SU-DHL-6 (cell line): ENCODE results near the gene ACLY.
"Not testable (repeated sequence)": the region's sequence is repeated elsewhere in the genome, so short reads cannot be mapped to it uniquely, and the experiment has no call there.

Experiments used
- H2AFZ ChIP-seq: fragments of 200-600 bp; sonication (generic); 2 replicates; pipeline ENCODE4 v1.6.1; 2014; ENCODE audit warnings: low read depth, mild to moderate bottlenecking, moderate library complexity, mixed read lengths, antibody characterized with exemption, low read length; ENCODE audit not compliant: severe bottlenecking
- H3F3A ChIP-seq: fragments of 200-600 bp; shearing (Covaris generic); 2 replicates; pipeline ENCODE4 v1.6.0; 2016; ENCODE audit warnings: antibody characterized with exemption, mild to moderate bottlenecking; ENCODE audit not compliant: insufficient read depth
- H3K27ac ChIP-seq: fragments of 200-600 bp; sonication (generic); 2 replicates; pipeline ENCODE4 v1.5.1; 2016; ENCODE audit warnings: low read depth, mild to moderate bottlenecking, low read length, moderate library complexity, mixed read lengths
- H3K27me3 ChIP-seq: fragments of 200-600 bp; sonication (generic), shearing (Covaris generic); 2 replicates; pipeline ENCODE4 v1.6.0; 2014; ENCODE audit warnings: mild to moderate bottlenecking, low read length
- H3K36me3 ChIP-seq: fragments of 200-600 bp; sonication (generic); 2 replicates; pipeline ENCODE4 v1.6.1; 2014; ENCODE audit warnings: mild to moderate bottlenecking, low read length, mixed read lengths
- H3K4me2 ChIP-seq: fragments of 300-600, 200-600 bp; shearing (Covaris generic), sonication (generic); 2 replicates; pipeline ENCODE4 v1.6.0; 2014; ENCODE audit warnings: low read length, low read depth, mild to moderate bottlenecking; ENCODE audit not compliant: poor library complexity, severe bottlenecking
- H3K4me3 ChIP-seq: fragments of 200-600 bp; sonication (generic); 2 replicates; pipeline ENCODE4 v1.5.1; 2014; ENCODE audit warnings: antibody characterized with exemption, low read length, mild to moderate bottlenecking, mixed read lengths; ENCODE audit not compliant: insufficient read depth, poor library complexity, severe bottlenecking
- H3K79me2 ChIP-seq: fragments of 200-600 bp; sonication (generic); 2 replicates; pipeline ENCODE4 v1.6.1; 2014; ENCODE audit warnings: mild to moderate bottlenecking, low read length, moderate library complexity; ENCODE audit not compliant: insufficient read depth
- H3K9ac ChIP-seq: fragments of 200-600 bp; sonication (generic); 2 replicates; pipeline ENCODE4 v1.7.0; 2014; ENCODE audit warnings: mild to moderate bottlenecking, low read length
- H3K9me2 ChIP-seq: fragments of 200-600 bp; sonication (generic); replicated peaks from 2 replicates; pipeline ENCODE4 v1.6.1; 2014; ENCODE audit warnings: low read length; ENCODE audit not compliant: insufficient read depth
- H3K9me3 ChIP-seq: fragments of 200-600 bp; sonication (generic); 2 replicates; pipeline ENCODE4 v1.6.1; 2014; ENCODE audit warnings: low read length, mixed read lengths; ENCODE audit not compliant: insufficient read depth
- H4K20me1 ChIP-seq: fragments of 200-600 bp; sonication (generic); 2 replicates; pipeline ENCODE4 v1.6.1; 2014; ENCODE audit warnings: low read depth, mild to moderate bottlenecking, antibody characterized with exemption, low read length, moderate library complexity, mixed read lengths
- EZH2phosphoT487 ChIP-seq: fragments of 200-600 bp; sonication (generic), shearing (Covaris generic); conservative IDR thresholded peaks from 2 replicates; pipeline ENCODE4 v1.6.1; 2018; ENCODE audit warnings: mild to moderate bottlenecking, antibody characterized with exemption, low read length, moderate library complexity, mixed read lengths
- TF ChIP-seq, protein P1 (sequence below): fragments of 200-600 bp; sonication (generic); IDR thresholded peaks from one replicate; pipeline ENCODE4 v1.5.1; 2017; ENCODE audit warnings: antibody characterized with exemption, mild to moderate bottlenecking, low read length, moderate library complexity; ENCODE audit not compliant: insufficient read depth, poor library complexity, severe bottlenecking

ACLY gene

DNA sequence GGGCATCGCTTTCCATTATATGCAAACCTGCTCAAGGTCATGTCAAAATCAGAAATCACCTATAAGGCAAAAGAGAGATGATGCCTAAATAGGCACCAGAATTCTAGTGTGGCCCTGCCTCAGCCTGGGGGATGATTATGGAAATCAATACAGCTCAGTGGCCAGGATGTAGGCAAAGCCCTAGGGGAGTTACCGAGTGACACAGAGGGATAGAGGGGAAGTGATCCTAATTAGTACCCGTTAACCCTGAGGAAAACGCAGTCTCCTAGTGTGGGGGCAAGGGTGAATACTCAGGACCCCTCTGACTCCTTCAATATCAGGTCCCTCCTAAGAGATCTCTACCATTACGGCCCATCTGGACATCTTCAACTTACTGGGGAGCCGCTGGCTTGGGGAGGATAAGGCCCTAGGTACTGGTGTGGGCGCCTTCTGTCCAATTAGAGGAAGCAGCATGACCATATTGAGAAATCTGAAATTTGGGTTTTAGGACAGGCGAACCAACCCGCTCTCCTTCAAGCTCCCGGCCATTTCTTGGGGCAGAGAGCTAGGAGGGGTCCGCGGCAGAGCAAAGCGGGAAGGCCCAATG is 83.4 kb downstream of the ACLY start:
- Histone ChIP-seq H3K9ac (peak overlapping the region; percentile 83), H3K9me3 (no peaks in the 10 kb centered on the region), H3K79me2 (peaks cover 5% of the 10 kb centered on the region; the same call in 1 of the 2 replicates), H3F3A (no peaks in the 10 kb centered on the region), H3K27me3 (no peaks in the 10 kb centered on the region), H3K9me2 (no peaks in the 10 kb centered on the region), H2AFZ (peak overlapping the region; percentile 97), H3K4me3 (peak overlapping the region; percentile 64), H3K4me2 (peak overlapping the region; percentile 65), H3K36me3 (no peaks in the 10 kb centered on the region), H3K27ac (no peak overlapping the region), H4K20me1 (no peaks in the 10 kb centered on the region)
- TF ChIP-seq, protein P1, sequence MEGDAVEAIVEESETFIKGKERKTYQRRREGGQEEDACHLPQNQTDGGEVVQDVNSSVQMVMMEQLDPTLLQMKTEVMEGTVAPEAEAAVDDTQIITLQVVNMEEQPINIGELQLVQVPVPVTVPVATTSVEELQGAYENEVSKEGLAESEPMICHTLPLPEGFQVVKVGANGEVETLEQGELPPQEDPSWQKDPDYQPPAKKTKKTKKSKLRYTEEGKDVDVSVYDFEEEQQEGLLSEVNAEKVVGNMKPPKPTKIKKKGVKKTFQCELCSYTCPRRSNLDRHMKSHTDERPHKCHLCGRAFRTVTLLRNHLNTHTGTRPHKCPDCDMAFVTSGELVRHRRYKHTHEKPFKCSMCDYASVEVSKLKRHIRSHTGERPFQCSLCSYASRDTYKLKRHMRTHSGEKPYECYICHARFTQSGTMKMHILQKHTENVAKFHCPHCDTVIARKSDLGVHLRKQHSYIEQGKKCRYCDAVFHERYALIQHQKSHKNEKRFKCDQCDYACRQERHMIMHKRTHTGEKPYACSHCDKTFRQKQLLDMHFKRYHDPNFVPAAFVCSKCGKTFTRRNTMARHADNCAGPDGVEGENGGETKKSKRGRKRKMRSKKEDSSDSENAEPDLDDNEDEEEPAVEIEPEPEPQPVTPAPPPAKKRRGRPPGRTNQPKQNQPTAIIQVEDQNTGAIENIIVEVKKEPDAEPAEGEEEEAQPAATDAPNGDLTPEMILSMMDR, result no peak

DNA sequence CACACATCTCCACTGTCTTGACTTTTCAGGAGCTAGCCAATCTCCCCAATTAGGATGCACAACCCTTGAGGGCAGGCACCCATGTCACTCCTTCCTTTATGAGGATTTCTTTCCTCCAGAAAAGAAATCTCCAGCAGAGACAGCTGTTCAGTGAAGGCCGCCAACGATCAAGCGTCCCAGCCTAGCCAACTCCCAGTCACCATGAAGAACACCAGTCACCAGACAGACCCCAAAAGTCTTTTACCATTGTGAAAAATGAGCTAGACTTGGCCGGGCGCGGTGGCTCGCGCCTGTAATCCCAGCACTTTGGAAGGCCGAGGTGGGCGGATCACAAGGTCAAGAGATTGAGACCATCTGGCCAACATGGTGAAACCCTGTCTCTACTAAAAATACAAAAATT is 88.8 kb downstream of the ACLY start:
- H2AFZ ChIP-seq, H4K20me1 ChIP-seq, H3K9ac ChIP-seq, H3K4me2 ChIP-seq, H3K4me3 ChIP-seq, H3K9me2 ChIP-seq, H3K9me3 ChIP-seq, H3F3A ChIP-seq, H3K79me2 ChIP-seq, H3K27me3 ChIP-seq, H3K36me3 ChIP-seq, H3K27ac ChIP-seq: not testable (repeated sequence)

DNA sequence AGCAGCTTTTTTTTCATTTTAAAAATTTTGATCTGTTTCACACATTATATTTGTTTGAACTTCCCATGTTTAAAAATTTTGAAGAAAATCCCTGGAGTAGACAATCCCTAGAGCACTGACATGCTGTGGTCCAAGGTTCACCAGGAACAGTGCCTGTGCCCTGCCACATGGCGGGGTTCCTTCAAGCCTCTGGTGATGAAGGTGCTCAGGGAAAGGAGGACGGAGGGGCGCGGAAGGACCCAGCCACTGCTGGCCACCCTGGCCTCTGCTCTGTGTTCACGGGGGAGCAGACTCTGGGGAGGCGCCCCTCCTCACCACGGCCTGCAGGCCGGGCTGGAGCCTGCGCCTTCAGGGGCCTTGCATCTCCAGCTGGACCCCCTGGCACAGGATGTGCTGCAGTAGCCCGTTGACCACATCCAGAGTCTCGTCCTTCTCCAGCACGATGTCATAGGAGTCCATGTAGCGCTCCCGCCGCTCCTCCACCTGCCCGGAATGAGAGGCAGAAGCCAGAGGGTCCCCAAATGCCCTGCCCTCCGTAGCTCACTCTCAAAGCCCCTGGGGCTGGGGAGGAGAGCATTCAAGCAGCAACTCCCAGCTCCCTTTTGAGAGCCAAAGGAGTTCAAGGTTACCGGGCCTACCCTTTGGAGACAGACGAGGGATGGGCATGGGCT is 93.4 kb downstream of the ACLY start:
- no peak for TF ChIP-seq EZH2phosphoT487
- TF ChIP-seq, protein P1, result no peak
- no peaks in the 10 kb centered on the region for H3F3A ChIP-seq
- no peak overlapping the region for H2AFZ ChIP-seq
- H4K20me1 ChIP-seq, result no peaks in the 10 kb centered on the region
- no peaks in the 10 kb centered on the region for H3K79me2 ChIP-seq
- H3K9me2 ChIP-seq, result no peaks in the 10 kb centered on the region
- H3K36me3 ChIP-seq, result 0 out of 2 replicates have a peak, but pooled peaks cover 2% of the 10 kb centered on the region
- H3K27me3 ChIP-seq, result no peaks in the 10 kb centered on the region
- no peak overlapping the region for H3K9ac ChIP-seq
- H3K27ac ChIP-seq, result no peak overlapping the region
- no peaks in the 10 kb centered on the region for H3K9me3 ChIP-seq
- H3K4me3 ChIP-seq, result no peak overlapping the region
- no peak overlapping the region for H3K4me2 ChIP-seq

DNA sequence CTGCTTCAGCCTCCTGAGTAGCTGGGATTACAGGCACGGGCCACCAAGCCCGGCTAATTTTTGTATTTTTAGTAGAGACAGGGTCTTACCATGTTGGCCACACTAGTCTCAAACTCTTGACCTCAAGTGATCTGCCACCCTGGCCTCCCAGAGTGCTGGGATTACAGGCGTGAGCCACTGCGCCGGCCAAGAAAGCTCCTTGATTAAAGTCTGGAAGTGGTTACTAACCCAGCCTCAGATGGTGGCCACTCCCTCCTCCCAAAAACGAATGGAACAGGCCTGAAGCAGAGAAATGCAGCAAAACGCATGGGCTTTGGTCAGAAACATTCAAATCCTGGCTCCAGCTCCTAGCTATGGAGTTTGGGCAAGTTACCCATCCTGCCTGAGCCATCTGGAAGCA is 94.7 kb downstream of the ACLY start:
- H4K20me1 ChIP-seq, result no peaks in the 10 kb centered on the region
- H3K27ac ChIP-seq, result no peak overlapping the region
- H3K9me2 ChIP-seq, result no peaks in the 10 kb centered on the region
- no peaks in the 10 kb centered on the region for H3K27me3 ChIP-seq
- no peaks in the 10 kb centered on the region for H3K9me3 ChIP-seq
- H2AFZ ChIP-seq, result no peak overlapping the region
- H3K36me3 ChIP-seq, result 0 out of 2 replicates have a peak, but pooled peaks cover 2% of the 10 kb centered on the region
- no peaks in the 10 kb centered on the region for H3K79me2 ChIP-seq
- no peak overlapping the region for H3K4me2 ChIP-seq
- no peak overlapping the region for H3K9ac ChIP-seq
- no peaks in the 10 kb centered on the region for H3F3A ChIP-seq
- H3K4me3 ChIP-seq, result no peak overlapping the region
- TF ChIP-seq EZH2phosphoT487, result no peak
- TF ChIP-seq, protein P1, result no peak
